Renal cortex interstitium (tissue), 11 donors: ENCODE results near the gene PARD6A. TPM values are rescaled to one million over a fixed set of nuclear protein-coding genes. Genes with fewer than 3 reads are reported as not detected.

Experiments
- DNase-seq, 11 donors: peaks; one replicate each; pipeline ENCODE4 v3.0.0-alpha.2; 2013; ENCODE audit warnings: low read depth in 9 of 11, low spot score in 4 of 11; ENCODE audit errors: extremely low read depth in 1 of 11
- polyA plus RNA-seq, 3 donors: library from polyadenylated mRNA; unstranded; fragments of 120-200 nt; gene quantifications; one replicate each; pipeline ENCODE4 v1.2.1, GENCODE V29; 2013; ENCODE audit not compliant: insufficient read length in 3 of 3

The PARD6A gene
- polyA plus RNA-seq, 3 donors: 2.7 to 4.6 (median 3.4) TPM

GRCh38 chr16:67663151-67663876 lies 2.6 kb downstream of the PARD6A start:
- DNase-seq: no peak

- DNase-seq: no peak
Measured at GRCh38 chr16:67663877-67664222, 3.1 kb downstream of the PARD6A start.

GRCh38 chr16:67664258-67664657 lies 3.5 kb downstream of the PARD6A start:
- DNase-seq: no peak

- DNase-seq: no peak
Measured at GRCh38 chr16:67664871-67665270, 4.1 kb downstream of the PARD6A start.

- no peak for DNase-seq
Measured at GRCh38 chr16:67665598-67665997, 4.8 kb downstream of the PARD6A start.

GRCh38 chr16:67666032-67666551 lies 5.3 kb downstream of the PARD6A start:
- no peak for DNase-seq

- DNase-seq: peak in 6 of 11 donors; percentile 66 to 79 (median 70)
Measured at GRCh38 chr16:67666559-67667452, 6.0 kb downstream of the PARD6A start, which contains the start of the genes C16orf86 and ENKD1. C16orf86 (plus strand) TSS chr16:67666814; CDS start chr16:67666971, 157 bp downstream. ENKD1 (minus strand) TSS chr16:67666750; CDS start chr16:67666442, 308 bp downstream.

GRCh38 chr16:67667453-67667816 lies 6.7 kb downstream of the PARD6A start:
- no peak for DNase-seq

GRCh38 chr16:67667817-67668494 lies 7.2 kb downstream of the PARD6A start:
- peak; percentile 64 to 87 (median 79) for DNase-seq

GRCh38 chr16:67668495-67669157 lies 7.9 kb downstream of the PARD6A start:
- no peak for DNase-seq

- no peak for DNase-seq
Measured at GRCh38 chr16:67669499-67670101, 8.8 kb downstream of the PARD6A start.

GRCh38 chr16:67672306-67672705 lies 11.5 kb downstream of the PARD6A start:
- DNase-seq: no peak

GRCh38 chr16:67672739-67673662 lies 12.2 kb downstream of the PARD6A start:
- DNase-seq: no peak

- DNase-seq: no peak
Measured at GRCh38 chr16:67673712-67674580, 13.2 kb downstream of the PARD6A start.

- no peak for DNase-seq
Measured at GRCh38 chr16:67674851-67675578, 14.3 kb downstream of the PARD6A start.

GRCh38 chr16:67675579-67675935 lies 14.8 kb downstream of the PARD6A start:
- DNase-seq: no peak
